Mesenchymal stem cell (in vitro differentiated cells and primary cell): Measurements from ENCODE around the gene SUGCT.
A peak's percentile ranks its signal among the peaks of the same experiment; 100 is the strongest.

Experiments
- DNase-seq: peaks from one replicate; pipeline ENCODE4 v3.0.0-alpha.2; 2013
- H2AFZ ChIP-seq: one replicate; pipeline ENCODE4 v1.6.1; 2013; ENCODE audit warnings: low read depth, mild to moderate bottlenecking, control low read depth, inconsistent platforms, low read length, moderate library complexity
- H2AK5ac ChIP-seq: 2 replicates; pipeline ENCODE4 v1.6.1; 2013; ENCODE audit warnings: low read length, moderate library complexity, mild to moderate bottlenecking, inconsistent platforms; ENCODE audit not compliant: severe bottlenecking
- H2BK120ac ChIP-seq: one replicate; pipeline ENCODE4 v1.6.1; 2013; ENCODE audit warnings: low read depth, mild to moderate bottlenecking, inconsistent platforms, low read length, moderate library complexity
- H2BK12ac ChIP-seq, 2 experiments: one replicate each; pipeline ENCODE4 v1.6.1; 2013; ENCODE audit warnings: inconsistent platforms in 2 of 2, low read length in 2 of 2, mild to moderate bottlenecking in 2 of 2, moderate library complexity in 2 of 2, control low read depth in 1 of 2
- H2BK15ac ChIP-seq: one replicate; pipeline ENCODE4 v1.6.1; 2013; ENCODE audit warnings: mild to moderate bottlenecking, low read depth, inconsistent platforms; ENCODE audit not compliant: poor library complexity, severe bottlenecking
- H2BK5ac ChIP-seq: 2 replicates; pipeline ENCODE4 v1.6.1; 2013; ENCODE audit warnings: low read depth, mild to moderate bottlenecking, low read length, control low read depth, inconsistent platforms; ENCODE audit not compliant: poor library complexity, severe bottlenecking
- H3K14ac ChIP-seq, 2 experiments: one replicate each; pipeline ENCODE4 v1.6.1; 2013; ENCODE audit warnings: inconsistent platforms in 2 of 2, low read length in 2 of 2, control low read depth in 1 of 2, mild to moderate bottlenecking in 1 of 2, moderate library complexity in 1 of 2
- H3K18ac ChIP-seq, 2 experiments: one replicate each; pipeline ENCODE4 v1.6.1; 2013; ENCODE audit warnings: inconsistent platforms in 2 of 2, low read length in 2 of 2, control low read depth in 1 of 2, low read depth in 1 of 2, mild to moderate bottlenecking in 1 of 2
- H3K23ac ChIP-seq, 2 experiments: one replicate each; pipeline ENCODE4 v1.6.1; 2013; ENCODE audit warnings: inconsistent platforms in 2 of 2, low read length in 2 of 2, mild to moderate bottlenecking in 2 of 2, moderate library complexity in 2 of 2, control low read depth in 1 of 2
- H3K27ac ChIP-seq: 2 replicates; pipeline ENCODE4 v1.5.1; 2013; ENCODE audit warnings: mild to moderate bottlenecking, moderate library complexity, low read length, control low read depth, inconsistent platforms; ENCODE audit not compliant: poor library complexity, severe bottlenecking
- H3K27me3 ChIP-seq, 2 experiments: 2 replicates each; pipeline versions ENCODE4 v1.6.1 to v1.7.0; 2013; ENCODE audit warnings: low read length in 2 of 2, mild to moderate bottlenecking in 2 of 2, moderate library complexity in 2 of 2, control low read depth in 1 of 2, inconsistent platforms in 1 of 2; ENCODE audit not compliant: control insufficient read depth in 1 of 2, insufficient read depth in 1 of 2
- H3K36me3 ChIP-seq, 2 experiments: 2 replicates each; pipeline versions ENCODE4 v1.6.1 to v1.7.0; 2013; ENCODE audit warnings: low read length in 2 of 2, control low read depth in 1 of 2, inconsistent platforms in 1 of 2, low read depth in 1 of 2, mild to moderate bottlenecking in 1 of 2; ENCODE audit not compliant: insufficient read depth in 2 of 2, control insufficient read depth in 1 of 2
- H3K4ac ChIP-seq, 2 experiments: one replicate each; pipeline ENCODE4 v1.6.1; 2013; ENCODE audit warnings: inconsistent platforms in 2 of 2, low read length in 2 of 2, mild to moderate bottlenecking in 2 of 2, moderate library complexity in 2 of 2, control low read depth in 1 of 2, low read depth in 1 of 2
- H3K4me1 ChIP-seq: 2 replicates; pipeline ENCODE4 v1.6.1; 2013; ENCODE audit warnings: low read depth, low read length, control low read depth; ENCODE audit not compliant: control insufficient read depth, insufficient read depth
- H3K4me2 ChIP-seq: 2 replicates; pipeline ENCODE4 v1.6.1; 2013; ENCODE audit warnings: low read length, mild to moderate bottlenecking, inconsistent platforms; ENCODE audit not compliant: poor library complexity, severe bottlenecking
- H3K4me3 ChIP-seq, 2 experiments: 2 replicates each; pipeline versions ENCODE4 v1.5.1 to v1.7.0; 2013; ENCODE audit warnings: low read length in 2 of 2, mild to moderate bottlenecking in 2 of 2, control low read depth in 1 of 2, low read depth in 1 of 2; ENCODE audit not compliant: insufficient read depth in 1 of 2
- H3K79me1 ChIP-seq: replicated peaks from 2 replicates; pipeline ENCODE4 v1.6.1; 2013; ENCODE audit warnings: mild to moderate bottlenecking, control low read depth, low read length, inconsistent platforms; ENCODE audit not compliant: poor library complexity, severe bottlenecking
- H3K9ac ChIP-seq: 2 replicates; pipeline ENCODE4 v1.7.0; 2013; ENCODE audit warnings: mild to moderate bottlenecking, low read length, moderate library complexity
- H3K9me3 ChIP-seq: 2 replicates; pipeline ENCODE4 v1.7.0; 2013; ENCODE audit warnings: mild to moderate bottlenecking, low read length; ENCODE audit not compliant: control insufficient read depth
- H4K8ac ChIP-seq: one replicate; pipeline ENCODE4 v1.6.1; 2013; ENCODE audit warnings: inconsistent platforms, mild to moderate bottlenecking, low read length, moderate library complexity
- H4K91ac ChIP-seq: one replicate; pipeline ENCODE4 v1.6.1; 2013; ENCODE audit warnings: mild to moderate bottlenecking, low read length, inconsistent platforms
- WGBS: methylation state at CpG from one replicate; pipeline ENCODE4 v1.1.7; 2013; ENCODE audit warnings: mixed read lengths; 5-methylcytosine and 5-hydroxymethylcytosine counted together

SUGCT gene

DNA sequence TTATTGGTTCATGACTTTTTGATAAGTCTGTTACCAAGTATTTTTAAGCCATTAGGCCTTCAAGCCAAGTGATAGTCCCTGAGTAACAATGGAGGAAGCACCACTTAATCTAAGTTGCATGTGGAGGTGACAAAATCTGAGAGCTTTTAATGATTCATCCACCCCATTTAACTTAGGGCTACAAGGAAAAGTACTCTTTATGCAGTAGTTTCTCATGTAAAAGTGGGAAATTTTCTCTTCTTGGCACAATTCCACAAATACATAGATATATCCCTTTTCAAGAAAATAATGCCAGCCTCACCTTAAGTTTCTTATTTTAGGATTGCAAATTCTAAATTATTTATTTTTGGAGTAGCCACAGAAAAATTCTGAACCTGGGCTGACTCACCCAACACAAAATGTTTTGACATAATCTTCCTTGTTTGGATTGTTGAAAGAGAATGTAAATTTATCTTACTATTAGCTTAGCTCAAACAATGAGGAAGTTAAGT lies 85.7 kb downstream of the SUGCT start:
- no peak overlapping the region for H2BK15ac ChIP-seq
- peaks cover 4% of the 10 kb centered on the region in 2 experiments for H3K36me3 ChIP-seq
- no peak overlapping the region for H2AFZ ChIP-seq
- H3K27me3 ChIP-seq: no peaks in the 10 kb centered on the region
- peak; percentile 79 for DNase-seq
- peak overlapping the region; percentile 93 for H3K27ac ChIP-seq
- no peak overlapping the region for H3K14ac ChIP-seq
- no peak overlapping the region for H3K4me3 ChIP-seq
- no peak overlapping the region for H4K91ac ChIP-seq
- no peak overlapping the region for H2BK120ac ChIP-seq
- H3K9me3 ChIP-seq: no peaks in the 10 kb centered on the region
- H2BK5ac ChIP-seq: no peak overlapping the region
- no peak overlapping the region for H3K18ac ChIP-seq
- H3K4me2 ChIP-seq: no peak overlapping the region
- no peak overlapping the region for H4K8ac ChIP-seq
- H3K9ac ChIP-seq: peak overlapping the region; percentile 28
- no peaks in the 10 kb centered on the region for H3K79me1 ChIP-seq
- H2AK5ac ChIP-seq: no peak overlapping the region
- H3K4ac ChIP-seq: no peak overlapping the region
- no peak overlapping the region for H3K23ac ChIP-seq
- peaks cover 5% of the 10 kb centered on the region for H3K4me1 ChIP-seq
- H2BK12ac ChIP-seq: no peak overlapping the region

DNA sequence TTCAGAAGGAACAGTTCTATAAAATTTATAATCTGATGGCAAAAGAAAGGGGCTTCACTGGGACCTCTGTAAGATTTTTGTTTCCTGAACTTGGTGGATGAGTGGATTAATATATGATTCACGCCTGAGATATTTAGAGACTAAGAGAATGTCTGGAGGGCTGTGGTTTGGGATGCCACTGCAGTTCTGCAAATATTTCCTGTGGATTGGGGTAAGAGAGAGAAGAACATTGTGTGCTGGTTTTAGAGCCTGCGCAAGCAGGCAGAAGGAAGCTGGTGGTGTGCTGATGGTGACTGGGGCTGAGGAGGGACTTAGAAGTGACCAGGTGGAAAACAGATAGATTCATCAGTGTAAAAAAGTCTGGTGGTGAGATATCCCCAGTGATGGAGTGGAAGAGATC lies 87.0 kb downstream of the SUGCT start:
- Histone ChIP-seq H2AK5ac (peak overlapping the region; percentile 23), H3K9ac (no peak overlapping the region), H2BK5ac (peak overlapping the region; percentile 96), H3K18ac (peak overlapping the region; percentile 7 to 50), H3K27me3 (no peaks in the 10 kb centered on the region), H3K23ac (no peak overlapping the region), H2BK120ac (no peak overlapping the region), H3K4ac (peak overlapping the region in 1 of 2 experiments; percentile 78), H3K4me1 (peaks cover 5% of the 10 kb centered on the region), H3K79me1 (no peaks in the 10 kb centered on the region), H2AFZ (no peak overlapping the region), H4K8ac (no peak overlapping the region), H3K4me3 (no peak overlapping the region), H3K14ac (no peak overlapping the region), H3K27ac (peak overlapping the region; percentile 93), H3K4me2 (no peak overlapping the region), H2BK15ac (no peak overlapping the region), H4K91ac (no peak overlapping the region), H2BK12ac (peak overlapping the region in 1 of 2 experiments; percentile 71), H3K36me3 (peaks cover 4% of the 10 kb centered on the region in 2 experiments), H3K9me3 (no peaks in the 10 kb centered on the region)
- under 1% methylated on average over 2 of the region's 2 CpGs for WGBS
- peak; percentile 95 for DNase-seq

DNA sequence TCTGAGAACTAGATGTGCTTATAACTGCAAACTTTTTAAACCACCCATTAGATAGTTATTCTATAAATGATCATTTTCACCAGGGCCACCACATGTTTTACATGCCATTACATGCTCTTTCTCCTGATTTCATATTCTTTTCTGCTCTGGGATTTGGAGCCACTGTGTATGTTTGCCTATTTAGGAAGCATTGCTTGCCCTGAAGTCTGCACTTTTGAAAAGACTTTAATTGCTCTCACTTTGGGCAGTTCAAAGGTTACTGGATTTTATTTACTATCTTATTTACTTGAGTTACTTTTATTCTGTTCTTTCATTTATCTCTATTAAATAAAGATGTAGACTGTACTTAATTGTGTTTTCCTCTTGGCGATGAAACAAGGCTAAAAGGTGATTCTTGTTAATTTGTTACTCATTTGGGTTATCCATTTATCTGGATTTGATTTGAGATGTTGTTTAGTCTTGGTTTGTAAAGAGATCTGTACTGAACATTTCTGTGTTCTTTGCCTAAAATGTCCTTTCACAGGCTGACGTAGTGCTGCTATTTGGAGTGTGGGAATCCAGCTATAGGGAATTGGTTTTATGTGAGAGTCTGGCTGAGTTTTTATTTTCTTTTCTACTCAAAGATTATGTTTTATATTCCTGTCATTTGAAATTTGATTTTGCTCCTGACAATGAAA lies 88.8 kb downstream of the SUGCT start:
- no peaks in the 10 kb centered on the region for H3K27me3 ChIP-seq
- no peak overlapping the region for H3K4me3 ChIP-seq
- no peak overlapping the region for H2BK12ac ChIP-seq
- peak overlapping the region; percentile 59 for H2AK5ac ChIP-seq
- H3K4me2 ChIP-seq: no peak overlapping the region
- no peak overlapping the region for H2BK120ac ChIP-seq
- no peak overlapping the region for H2BK15ac ChIP-seq
- H3K9me3 ChIP-seq: no peaks in the 10 kb centered on the region
- H3K9ac ChIP-seq: no peak overlapping the region
- H3K4ac ChIP-seq: no peak overlapping the region
- no peak overlapping the region for H3K18ac ChIP-seq
- no peak overlapping the region for H2BK5ac ChIP-seq
- 97% methylated on average over 2 of the region's 2 CpGs for WGBS
- H3K14ac ChIP-seq: no peak overlapping the region
- no peak overlapping the region for H2AFZ ChIP-seq
- peaks cover 0 to 4% of the 10 kb centered on the region in 2 experiments for H3K36me3 ChIP-seq
- H3K79me1 ChIP-seq: no peaks in the 10 kb centered on the region
- DNase-seq: no peak
- H4K8ac ChIP-seq: no peak overlapping the region
- peaks cover 5% of the 10 kb centered on the region for H3K4me1 ChIP-seq
- peak overlapping the region; percentile 93 for H3K27ac ChIP-seq
- no peak overlapping the region for H3K23ac ChIP-seq
- H4K91ac ChIP-seq: no peak overlapping the region

DNA sequence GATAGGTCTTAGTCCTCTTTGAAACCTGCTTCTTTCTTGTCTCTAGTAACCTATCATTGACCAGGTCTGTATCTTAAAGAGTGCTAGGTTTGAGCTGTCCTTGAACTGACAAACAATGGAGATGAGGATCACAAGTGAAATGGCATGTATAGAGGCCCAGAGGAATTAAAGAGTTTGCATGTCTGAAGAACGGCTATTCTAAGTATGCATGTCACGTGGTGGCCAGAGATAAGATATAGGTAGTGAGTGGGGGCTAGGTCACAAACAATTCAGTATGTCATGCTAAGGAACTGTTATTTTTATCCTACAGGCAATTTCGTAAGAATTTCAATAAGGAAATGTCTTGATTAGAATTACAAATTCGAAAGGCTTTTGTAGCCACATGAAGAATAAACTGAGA lies 95.3 kb downstream of the SUGCT start:
- no peak overlapping the region for H2BK5ac ChIP-seq

More for the DNA sequence above, 95.3 kb downstream of the SUGCT start:
- Histone ChIP-seq H3K4me1 (no peaks in the 10 kb centered on the region), H3K23ac (no peak overlapping the region), H2AFZ (no peak overlapping the region), H4K91ac (no peak overlapping the region), H4K8ac (no peak overlapping the region), H3K4me2 (no peak overlapping the region), H2BK120ac (no peak overlapping the region), H3K9me3 (no peaks in the 10 kb centered on the region), H3K18ac (no peak overlapping the region), H3K4me3 (no peak overlapping the region), H2BK12ac (no peak overlapping the region), H3K79me1 (no peaks in the 10 kb centered on the region), H3K9ac (no peak overlapping the region), H2BK15ac (no peak overlapping the region), H3K27me3 (no peaks in the 10 kb centered on the region), H3K4ac (no peak overlapping the region), H3K14ac (no peak overlapping the region), H3K36me3 (no peaks in the 10 kb centered on the region), H3K27ac (no peak overlapping the region), H2AK5ac (peak overlapping the region; percentile 10)
- DNase-seq: no peak
- 82% methylated on average over 4 of the region's 4 CpGs for WGBS
